ENCODE measurements around the gene RIC8B.

The RIC8B gene

DNA sequence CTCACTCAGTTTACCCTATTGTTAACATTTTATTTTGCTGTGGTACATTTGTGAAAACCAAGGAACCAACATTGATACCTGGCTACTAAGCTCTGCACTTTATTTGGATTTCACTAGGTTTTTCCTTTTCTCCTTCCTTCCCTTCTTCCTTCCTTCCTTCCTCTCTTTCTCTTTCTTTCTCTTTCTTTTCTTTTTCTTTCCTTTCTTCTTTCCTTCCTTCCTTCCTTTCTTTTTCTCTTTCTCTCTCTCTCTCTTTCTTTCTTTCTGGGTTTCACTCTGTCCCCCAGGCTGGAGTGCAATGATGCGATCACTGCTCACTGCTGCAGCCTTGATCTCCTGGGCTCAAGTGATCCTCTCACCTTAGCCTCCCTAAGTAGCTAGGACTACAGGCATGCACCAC lies 152.2 kb downstream of the RIC8B start:
- DNase-seq (ENCODE audit: low read depth in 1 of 2, low spot score in 1 of 2), result no peak
- in situ Hi-C loops (cut with HindIII; ENCODE audit: low pct_unique_long_range_greater_than_20kb, low sequenced_read_pairs), result no loop called here
- TF ChIP-seq JUND (IDR thresholded peaks at IDR 0.05; ENCODE audit: low read depth), result no peak

DNA sequence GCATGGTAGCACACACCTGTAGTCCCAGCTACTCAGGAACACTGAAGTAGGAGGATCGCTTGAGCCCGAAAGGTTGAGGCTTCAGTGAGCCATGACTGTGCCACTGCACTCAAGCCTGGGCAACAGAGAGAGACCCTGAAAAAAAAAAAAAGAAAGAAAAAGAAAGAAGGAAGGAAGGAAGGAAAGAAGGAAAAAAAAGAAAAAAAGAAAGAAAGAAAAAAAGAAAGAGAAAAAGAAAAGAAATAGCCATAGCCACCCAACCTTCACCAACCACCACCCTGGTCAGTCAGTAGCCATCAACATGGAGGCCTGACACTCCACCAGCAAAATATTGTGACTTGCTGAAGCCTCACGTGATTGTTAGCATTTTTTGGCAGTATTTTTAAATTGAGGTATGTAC lies 159.8 kb downstream of the RIC8B start:
- in situ Hi-C loops (cut with HindIII; ENCODE audit: low pct_unique_long_range_greater_than_20kb, low sequenced_read_pairs), result no loop called here
- no peak for DNase-seq (ENCODE audit: low read depth in 1 of 2, low spot score in 1 of 2)
- TF ChIP-seq JUND (IDR thresholded peaks at IDR 0.05; ENCODE audit: low read depth), result no peak
